Suprapubic skin (tissue), 4 donors: Measurements from ENCODE around the gene ZDHHC13. TPM values are rescaled to one million over a fixed set of nuclear protein-coding genes. Genes with fewer than 3 reads are reported as not detected.

Source experiments
- DNase-seq, 2 donors: peaks; one replicate each; pipeline ENCODE4 v3.0.0-alpha.2; 2019; ENCODE audit warnings: low spot score in 2 of 2
- H3K27ac ChIP-seq: fragments of 200-600 bp; sonication (generic); one replicate; pipeline ENCODE4 v1.5.1; 2019
- H3K27me3 ChIP-seq: fragments of 200-600 bp; sonication (generic); one replicate; pipeline ENCODE4 v1.5.1; 2019
- H3K36me3 ChIP-seq: fragments of 200-600 bp; sonication (generic); one replicate; pipeline ENCODE4 v1.5.1; 2019
- H3K4me1 ChIP-seq: fragments of 200-600 bp; sonication (generic); one replicate; pipeline ENCODE4 v1.5.1; 2019
- H3K4me3 ChIP-seq: fragments of 200-600 bp; sonication (generic); one replicate; pipeline ENCODE4 v1.5.1; 2019; ENCODE audit warnings: mild to moderate bottlenecking
- H3K9me3 ChIP-seq: fragments of 200-600 bp; sonication (generic); one replicate; pipeline ENCODE4 v1.5.1; 2019
- EP300 ChIP-seq: sonication (generic); formaldehyde crosslinking; IDR thresholded peaks from one replicate; pipeline ENCODE4 v1.6.1; 2017; ENCODE audit warnings: antibody characterized with exemption
- POLR2A ChIP-seq, 2 donors: fragments of 450-650 bp; IDR thresholded peaks; one replicate each; pipeline ENCODE4 v1.6.1; 2017; ENCODE audit warnings: antibody characterized with exemption in 2 of 2, mild to moderate bottlenecking in 2 of 2, moderate library complexity in 2 of 2
- POLR2AphosphoS5 ChIP-seq, 3 donors: sonication (generic); formaldehyde crosslinking; IDR thresholded peaks; one replicate each; pipeline ENCODE4 v1.6.1; 2017; ENCODE audit warnings: antibody characterized with exemption in 3 of 3
- WGBS: methylation state at CpG from one replicate; pipeline ENCODE4 v1.1.5; 2018; 5-methylcytosine and 5-hydroxymethylcytosine counted together
- total RNA-seq, 4 donors: library from RNA; depleted of rRNA; stranded (reverse); fragments of >200 nt; gene quantifications; one replicate each; pipeline ENCODE4 v1.1.0, GENCODE V29; 2016
- TF ChIP-seq, protein P1 (sequence below), 2 donors: fragments of 200-600 bp in 1 of 2; fragments of 450-650 bp in 1 of 2; sonication (generic) in 1 of 2; IDR thresholded peaks; one replicate each; pipeline ENCODE4 v1.5.1; 2016 to 2019; ENCODE audit warnings: antibody characterized with exemption in 2 of 2, mild to moderate bottlenecking in 1 of 2, moderate library complexity in 1 of 2

ZDHHC13 gene
- total RNA-seq, 4 donors from 2014 or later, result 23.8 to 74.6 (median 27.0) TPM

DNA sequence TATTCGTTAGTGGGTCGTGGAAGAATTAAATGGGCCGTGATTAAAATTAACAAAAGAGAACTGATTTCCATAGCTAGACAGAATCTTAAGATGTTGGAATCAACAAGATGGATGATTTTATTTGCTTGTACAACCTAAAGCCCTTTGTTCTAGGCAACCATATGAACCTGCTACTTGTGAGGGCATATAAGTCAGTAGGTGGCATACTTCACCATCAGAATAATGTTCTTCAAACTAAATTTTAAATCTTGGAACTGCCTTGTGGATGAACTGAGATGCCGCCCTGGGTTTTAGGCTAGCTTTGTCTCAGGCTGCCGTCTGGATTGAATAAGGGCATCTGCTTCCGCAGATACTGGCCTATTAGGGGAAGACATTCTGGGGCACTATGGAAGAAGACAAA, 43.9 kb downstream of the ZDHHC13 start:
- TF ChIP-seq, protein P1, sequence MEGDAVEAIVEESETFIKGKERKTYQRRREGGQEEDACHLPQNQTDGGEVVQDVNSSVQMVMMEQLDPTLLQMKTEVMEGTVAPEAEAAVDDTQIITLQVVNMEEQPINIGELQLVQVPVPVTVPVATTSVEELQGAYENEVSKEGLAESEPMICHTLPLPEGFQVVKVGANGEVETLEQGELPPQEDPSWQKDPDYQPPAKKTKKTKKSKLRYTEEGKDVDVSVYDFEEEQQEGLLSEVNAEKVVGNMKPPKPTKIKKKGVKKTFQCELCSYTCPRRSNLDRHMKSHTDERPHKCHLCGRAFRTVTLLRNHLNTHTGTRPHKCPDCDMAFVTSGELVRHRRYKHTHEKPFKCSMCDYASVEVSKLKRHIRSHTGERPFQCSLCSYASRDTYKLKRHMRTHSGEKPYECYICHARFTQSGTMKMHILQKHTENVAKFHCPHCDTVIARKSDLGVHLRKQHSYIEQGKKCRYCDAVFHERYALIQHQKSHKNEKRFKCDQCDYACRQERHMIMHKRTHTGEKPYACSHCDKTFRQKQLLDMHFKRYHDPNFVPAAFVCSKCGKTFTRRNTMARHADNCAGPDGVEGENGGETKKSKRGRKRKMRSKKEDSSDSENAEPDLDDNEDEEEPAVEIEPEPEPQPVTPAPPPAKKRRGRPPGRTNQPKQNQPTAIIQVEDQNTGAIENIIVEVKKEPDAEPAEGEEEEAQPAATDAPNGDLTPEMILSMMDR (IDR thresholded peaks at IDR 0.05), result no peak
- TF ChIP-seq POLR2AphosphoS5 (IDR thresholded peaks at IDR 0.05) (no peak), EP300 (no peak), POLR2A (IDR thresholded peaks at IDR 0.05) (no peak)
- H3K27ac ChIP-seq, result no peak overlapping the region
- no peak for DNase-seq
- no peaks in the 10 kb centered on the region for H3K27me3 ChIP-seq
- 87% methylated on average over 6 of the region's 6 CpGs for WGBS
- H3K4me3 ChIP-seq, result no peak overlapping the region
- H3K4me1 ChIP-seq, result no peaks in the 10 kb centered on the region
- peaks cover 44% of the 10 kb centered on the region for H3K36me3 ChIP-seq
- no peaks in the 10 kb centered on the region for H3K9me3 ChIP-seq

DNA sequence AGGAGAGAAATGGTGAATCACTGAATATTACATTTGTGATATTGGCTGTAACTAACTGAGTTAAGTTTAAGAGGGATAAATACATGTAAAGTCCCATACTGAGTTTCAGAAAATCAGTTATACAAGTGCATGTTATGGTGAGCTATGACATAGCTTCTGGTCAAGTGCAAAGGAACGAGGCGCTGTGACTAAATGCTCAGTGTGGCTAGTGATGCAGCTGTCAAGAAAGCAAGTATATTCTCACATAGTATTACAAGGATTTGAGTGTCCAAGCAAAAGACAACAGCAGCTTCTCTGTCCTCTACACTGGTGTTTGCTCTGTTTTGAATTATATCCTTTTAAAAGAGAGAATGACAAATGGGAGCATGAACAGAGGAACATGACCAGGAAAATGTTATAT, 44.7 kb downstream of the ZDHHC13 start:
- no peak overlapping the region for H3K27ac ChIP-seq
- peaks cover 49% of the 10 kb centered on the region for H3K36me3 ChIP-seq
- 92% methylated on average over 2 of the region's 2 CpGs for WGBS
- DNase-seq, result no peak
- TF ChIP-seq, protein P1 (IDR thresholded peaks at IDR 0.05), result no peak
- TF ChIP-seq POLR2AphosphoS5 (IDR thresholded peaks at IDR 0.05) (no peak), POLR2A (IDR thresholded peaks at IDR 0.05) (no peak), EP300 (no peak)
- no peak overlapping the region for H3K4me3 ChIP-seq
- H3K27me3 ChIP-seq, result no peaks in the 10 kb centered on the region
- H3K9me3 ChIP-seq, result no peaks in the 10 kb centered on the region
- H3K4me1 ChIP-seq, result no peaks in the 10 kb centered on the region

DNA sequence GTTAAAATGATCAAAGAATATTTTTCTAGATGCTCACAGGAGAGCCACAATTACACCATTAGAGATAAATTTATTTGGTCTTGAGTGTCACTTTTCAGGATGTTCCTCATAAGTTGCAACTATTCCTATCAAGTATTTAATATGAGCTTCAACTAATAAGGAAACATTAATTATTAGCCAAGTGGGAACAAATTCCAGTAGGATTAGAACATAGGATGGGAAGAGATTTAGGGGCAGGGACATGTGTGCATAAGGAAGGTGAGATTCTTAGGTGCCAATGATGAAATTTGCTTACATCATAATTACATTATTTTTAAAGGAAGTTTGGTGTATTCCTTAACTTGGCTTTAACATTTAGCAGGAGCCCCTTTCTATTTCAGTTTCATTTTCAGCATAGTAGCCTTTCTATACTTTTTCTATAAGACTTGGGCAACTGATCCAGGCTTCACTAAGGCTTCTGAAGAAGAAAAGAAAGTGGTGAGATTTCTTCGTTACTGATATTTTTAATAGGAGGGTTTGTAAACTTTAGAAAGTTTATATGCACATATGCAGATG, 46.1 kb downstream of the ZDHHC13 start:
- peaks cover 47% of the 10 kb centered on the region for H3K36me3 ChIP-seq
- H3K27me3 ChIP-seq, result no peaks in the 10 kb centered on the region
- no peak overlapping the region for H3K4me3 ChIP-seq
- 94% methylated on average over 1 of the region's 1 CpG for WGBS
- H3K27ac ChIP-seq, result no peak overlapping the region
- H3K4me1 ChIP-seq, result no peaks in the 10 kb centered on the region
- H3K9me3 ChIP-seq, result no peaks in the 10 kb centered on the region
- TF ChIP-seq POLR2A (IDR thresholded peaks at IDR 0.05) (no peak), EP300 (no peak), POLR2AphosphoS5 (IDR thresholded peaks at IDR 0.05) (no peak)
- TF ChIP-seq, protein P1 (IDR thresholded peaks at IDR 0.05), result no peak
- DNase-seq, result no peak

DNA sequence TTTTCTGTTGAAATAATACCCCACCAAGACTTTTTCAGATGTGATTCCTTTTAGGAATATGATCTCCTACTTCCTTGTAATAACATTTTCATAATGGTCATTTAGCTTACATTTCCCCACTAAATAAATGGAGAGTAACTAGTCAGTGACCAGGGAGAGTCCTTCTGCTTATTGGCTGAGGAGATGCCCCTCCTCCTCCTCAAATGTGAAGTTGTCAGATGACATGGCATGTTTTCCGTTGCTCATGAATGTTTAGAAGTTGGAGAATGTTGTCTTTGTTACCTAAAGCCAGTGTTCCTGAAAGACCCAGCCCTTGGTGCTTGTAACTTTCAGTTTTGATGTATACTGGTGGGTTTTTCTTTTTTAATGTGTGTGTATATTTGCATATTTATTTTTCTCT, 46.6 kb downstream of the ZDHHC13 start:
- H3K4me1 ChIP-seq, result no peaks in the 10 kb centered on the region
- H3K27me3 ChIP-seq, result no peaks in the 10 kb centered on the region
- 59% methylated on average over 1 of the region's 1 CpG for WGBS
- TF ChIP-seq POLR2AphosphoS5 (IDR thresholded peaks at IDR 0.05), result no peak
- TF ChIP-seq, protein P1 (IDR thresholded peaks at IDR 0.05), result no peak
- no peak for TF ChIP-seq POLR2A (IDR thresholded peaks at IDR 0.05)
- TF ChIP-seq EP300, result no peak
- H3K36me3 ChIP-seq, result peaks cover 49% of the 10 kb centered on the region
- H3K9me3 ChIP-seq, result no peaks in the 10 kb centered on the region
- no peak for DNase-seq
- H3K4me3 ChIP-seq, result no peak overlapping the region
- H3K27ac ChIP-seq, result no peak overlapping the region

DNA sequence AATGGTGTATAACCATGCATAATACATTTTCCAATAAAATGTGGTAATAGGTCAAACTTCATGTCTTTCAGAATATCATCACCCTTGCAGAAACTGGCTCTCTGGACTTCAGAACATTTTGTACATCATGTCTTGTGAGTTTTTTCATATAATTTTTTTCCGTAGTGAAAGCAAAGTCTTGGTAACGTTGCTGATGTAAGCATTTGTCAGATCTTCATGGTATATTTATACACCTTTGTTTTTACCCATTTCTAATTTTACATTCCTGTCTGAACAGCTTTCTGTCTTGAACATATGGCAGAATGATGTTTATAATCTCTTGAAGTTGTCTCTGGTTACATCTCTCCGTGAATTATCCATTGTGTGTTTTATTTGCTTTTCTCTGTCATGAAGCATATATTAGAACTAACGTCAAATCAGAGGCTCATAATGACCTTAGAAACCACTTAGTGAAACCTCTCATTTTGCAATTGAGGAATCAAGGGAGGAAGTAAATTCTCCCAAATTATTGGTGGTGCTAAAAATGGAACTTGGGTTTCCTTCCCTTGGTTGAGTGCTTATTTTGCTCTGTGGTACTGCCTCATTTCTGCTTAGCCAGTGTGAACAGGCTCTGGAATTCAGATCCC, 47.4 kb downstream of the ZDHHC13 start:
- no peak for DNase-seq
- H3K9me3 ChIP-seq, result no peaks in the 10 kb centered on the region
- H3K4me3 ChIP-seq, result no peak overlapping the region
- no peaks in the 10 kb centered on the region for H3K27me3 ChIP-seq
- no peak overlapping the region for H3K27ac ChIP-seq
- peaks cover 45% of the 10 kb centered on the region for H3K36me3 ChIP-seq
- TF ChIP-seq POLR2AphosphoS5 (IDR thresholded peaks at IDR 0.05) (no peak), EP300 (no peak), POLR2A (IDR thresholded peaks at IDR 0.05) (no peak)
- TF ChIP-seq, protein P1 (IDR thresholded peaks at IDR 0.05), result no peak
- no peaks in the 10 kb centered on the region for H3K4me1 ChIP-seq
- WGBS, result 91% methylated on average over 4 of the region's 4 CpGs
